GM12872 (cell line): ENCODE results near the gene LSM14A.

Experiments used
- CTCF ChIP-seq: IDR thresholded peaks from 3 replicates; pipeline ENCODE4 v1.5.1; 2011; ENCODE audit warnings: low read depth, mild to moderate bottlenecking, low read length, moderate library complexity; ENCODE audit not compliant: insufficient read depth

Gene LSM14A

GRCh38 chr19:34225659-34226015 lies 53.3 kb downstream of the LSM14A start:
- TF ChIP-seq CTCF = no peak

GRCh38 chr19:34226036-34226435 lies 53.7 kb downstream of the LSM14A start:
- no peak for TF ChIP-seq CTCF

GRCh38 chr19:34228347-34228746 lies 56.0 kb downstream of the LSM14A start:
- TF ChIP-seq CTCF = no peak

GRCh38 chr19:34228762-34229161 lies 56.5 kb downstream of the LSM14A start:
- TF ChIP-seq CTCF = no peak

GRCh38 chr19:34229721-34230120 lies 57.4 kb downstream of the LSM14A start:
- no peak for TF ChIP-seq CTCF

- no peak for TF ChIP-seq CTCF
Measured at GRCh38 chr19:34230820-34231219, 58.5 kb downstream of the LSM14A start.

- TF ChIP-seq CTCF = no peak
Measured at GRCh38 chr19:34231439-34231838, 59.1 kb downstream of the LSM14A start.
